ENCODE results near the gene ZCCHC17. TPM values are rescaled to one million over a fixed set of nuclear protein-coding genes. Genes with fewer than 3 reads are reported as not detected.
A peak's percentile ranks its signal among the peaks of the same experiment; 100 is the strongest.

The ZCCHC17 gene
- total RNA-seq, 5 donors from 2014 or later (not counting 1 experiment from before 2014, with no cell fraction given) = 13.5 to 21.5 (median 19.8) TPM

DNA sequence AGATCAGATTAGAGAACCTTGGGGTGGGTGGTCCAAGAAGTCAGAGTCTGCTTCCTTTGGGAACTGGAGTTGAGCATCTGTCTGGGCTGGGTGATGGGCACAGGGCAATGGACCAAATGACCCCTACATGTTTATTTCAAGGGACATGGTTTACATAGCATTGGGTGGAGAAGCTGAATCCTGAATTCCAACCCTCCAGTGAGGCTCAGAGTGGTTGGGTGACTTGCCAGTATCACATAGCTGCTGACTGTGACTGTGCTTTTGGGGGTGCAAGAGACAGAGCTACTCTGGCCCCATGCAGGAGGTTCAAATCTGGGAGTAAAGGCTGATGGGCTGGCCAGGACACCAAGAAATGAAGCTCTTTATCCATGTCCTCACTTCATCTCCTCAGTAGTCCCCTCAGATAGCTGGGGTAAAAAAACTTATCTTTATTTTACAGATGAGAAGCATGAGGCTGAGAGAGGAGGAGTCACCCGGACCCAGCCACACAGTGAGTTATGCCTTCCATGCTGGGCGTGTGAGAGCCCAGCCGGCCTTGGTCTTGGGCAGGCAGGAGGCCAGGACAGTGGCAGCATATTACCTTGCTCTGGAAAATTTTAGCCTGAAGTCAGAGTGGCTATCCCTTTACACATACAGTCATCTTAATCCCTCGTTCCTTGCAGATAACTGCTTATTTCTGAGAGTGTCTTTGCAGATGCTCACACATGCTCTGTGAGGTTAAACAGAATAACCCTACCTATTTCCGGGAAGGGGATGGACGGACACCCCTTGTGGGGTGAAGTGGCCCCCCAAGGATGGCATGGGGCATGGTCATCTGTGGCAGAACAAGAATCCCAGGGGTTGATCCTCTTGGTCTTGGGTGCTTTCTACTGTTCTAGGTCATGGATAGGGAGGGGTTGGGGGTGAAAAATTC is 113.4 kb downstream of the ZCCHC17 start:
- Histone ChIP-seq H3K27me3 (replicated peaks in 1 of 2; ENCODE audit: control insufficient read depth in 2 of 2, extremely low read depth in 1 of 2, insufficient read depth in 2 of 2, low read length in 1 of 2) (peaks cover 6 to 69% of the 10 kb centered on the region in 2 experiments), H3K9me3 (no peaks in the 10 kb centered on the region), H3K27ac (ENCODE audit: low read length) (no peak overlapping the region), H3K4me3 (ENCODE audit: control insufficient read depth in 1 of 2, extremely low read depth in 1 of 2, low read length in 1 of 2) (no peak overlapping the region), H3K4me1 (ENCODE audit: control insufficient read depth in 1 of 2, extremely low read depth in 1 of 2, insufficient read depth in 2 of 2, low read length in 2 of 2) (peaks cover 0 to 15% of the 10 kb centered on the region in 2 experiments), H3K36me3 (ENCODE audit: control insufficient read depth in 2 of 2, extremely low read depth in 1 of 2, insufficient read depth in 1 of 2, low read length in 1 of 2) (no peaks in the 10 kb centered on the region)
- no peak for ATAC-seq (replicated peaks in 1 of 4)
- CTCF ChIA-PET = no interaction called here
- POLR2A ChIA-PET = no interaction called here
- Mint-ChIP-seq H3K4me3 (no peak overlapping the region), H3K36me3 (no peaks in the 10 kb centered on the region), H3K27ac (no peak overlapping the region), H3K27me3 (peaks cover 58 to 62% of the 10 kb centered on the region in 2 donors), H3K9me3 (no peaks in the 10 kb centered on the region), H3K4me1 (peaks cover 10 to 12% (median 11%) of the 10 kb centered on the region in 3 donors)
- 65% methylated on average over 5 of the region's 6 CpGs for WGBS (ENCODE audit: insufficient coverage)
- no peak for DNase-seq

GRCh38 chr1:31410871-31411270 is 114.0 kb downstream of the ZCCHC17 start:
- Histone ChIP-seq H3K4me1 (ENCODE audit: control insufficient read depth in 1 of 2, extremely low read depth in 1 of 2, insufficient read depth in 2 of 2, low read length in 2 of 2) (peaks cover 0 to 15% of the 10 kb centered on the region in 2 experiments), H3K36me3 (ENCODE audit: control insufficient read depth in 2 of 2, extremely low read depth in 1 of 2, insufficient read depth in 1 of 2, low read length in 1 of 2) (no peaks in the 10 kb centered on the region), H3K27me3 (replicated peaks in 1 of 2; ENCODE audit: control insufficient read depth in 2 of 2, extremely low read depth in 1 of 2, insufficient read depth in 2 of 2, low read length in 1 of 2) (peaks cover 6 to 75% of the 10 kb centered on the region in 2 experiments), H3K27ac (ENCODE audit: low read length) (no peak overlapping the region), H3K9me3 (no peaks in the 10 kb centered on the region), H3K4me3 (ENCODE audit: control insufficient read depth in 1 of 2, extremely low read depth in 1 of 2, low read length in 1 of 2) (no peak overlapping the region)
- CTCF ChIA-PET = no interaction called here
- H3K4me1 Mint-ChIP-seq = peaks cover 10 to 12% (median 11%) of the 10 kb centered on the region in 3 donors
- H3K27me3 Mint-ChIP-seq = peaks cover 64 to 68% of the 10 kb centered on the region in 2 donors
- peak overlapping the region in 2 of 3 donors; percentile 42 to 94 for H3K4me3 Mint-ChIP-seq
- no peaks in the 10 kb centered on the region for H3K9me3 Mint-ChIP-seq
- H3K36me3 Mint-ChIP-seq = no peaks in the 10 kb centered on the region
- whole genome bisulfite sequencing (ENCODE audit: insufficient coverage) = 63% methylated on average over 3 of the region's 4 CpGs
- ATAC-seq (replicated peaks in 1 of 4) (no peak), DNase-seq (no peak)
- POLR2A ChIA-PET = no interaction called here
- H3K27ac Mint-ChIP-seq = peak overlapping the region in 1 of 2 donors; percentile 33

- Mint-ChIP-seq H3K36me3 (no peaks in the 10 kb centered on the region), H3K4me3 (peak overlapping the region; percentile 57 to 94 (median 68)), H3K27ac (peak overlapping the region in 1 of 2 donors; percentile 44), H3K27me3 (peaks cover 71 to 75% of the 10 kb centered on the region in 2 donors), H3K4me1 (peaks cover 10 to 12% (median 11%) of the 10 kb centered on the region in 3 donors), H3K9me3 (no peaks in the 10 kb centered on the region)
- DNase-seq = no peak
- ATAC-seq (replicated peaks in 1 of 4) = no peak
- peaks cover 0 to 15% of the 10 kb centered on the region in 2 experiments for H3K4me1 ChIP-seq (ENCODE audit: control insufficient read depth in 1 of 2, extremely low read depth in 1 of 2, insufficient read depth in 2 of 2, low read length in 2 of 2)
- POLR2A ChIA-PET = no interaction called here
- CTCF ChIA-PET = interaction anchor here in 1 of 2 donors (0.5 kb wide), 1 partner anchor 510 kb away, joined by 3 read pairs; no protein-coding TSS in a partner anchor
- H3K4me3 ChIP-seq (ENCODE audit: control insufficient read depth in 1 of 2, extremely low read depth in 1 of 2, low read length in 1 of 2) = no peak overlapping the region
- H3K27me3 ChIP-seq (replicated peaks in 1 of 2; ENCODE audit: control insufficient read depth in 2 of 2, extremely low read depth in 1 of 2, insufficient read depth in 2 of 2, low read length in 1 of 2) = peaks cover 6 to 77% of the 10 kb centered on the region in 2 experiments
- no peak overlapping the region for H3K27ac ChIP-seq (ENCODE audit: low read length)
- no CpG with 5 or more reads among the region's 2 CpGs for WGBS (ENCODE audit: insufficient coverage)
- no peaks in the 10 kb centered on the region for H3K9me3 ChIP-seq
- no peaks in the 10 kb centered on the region for H3K36me3 ChIP-seq (ENCODE audit: control insufficient read depth in 2 of 2, extremely low read depth in 1 of 2, insufficient read depth in 1 of 2, low read length in 1 of 2)
Observed at GRCh38 chr1:31412205-31412604, 115.4 kb downstream of the ZCCHC17 start.

DNA sequence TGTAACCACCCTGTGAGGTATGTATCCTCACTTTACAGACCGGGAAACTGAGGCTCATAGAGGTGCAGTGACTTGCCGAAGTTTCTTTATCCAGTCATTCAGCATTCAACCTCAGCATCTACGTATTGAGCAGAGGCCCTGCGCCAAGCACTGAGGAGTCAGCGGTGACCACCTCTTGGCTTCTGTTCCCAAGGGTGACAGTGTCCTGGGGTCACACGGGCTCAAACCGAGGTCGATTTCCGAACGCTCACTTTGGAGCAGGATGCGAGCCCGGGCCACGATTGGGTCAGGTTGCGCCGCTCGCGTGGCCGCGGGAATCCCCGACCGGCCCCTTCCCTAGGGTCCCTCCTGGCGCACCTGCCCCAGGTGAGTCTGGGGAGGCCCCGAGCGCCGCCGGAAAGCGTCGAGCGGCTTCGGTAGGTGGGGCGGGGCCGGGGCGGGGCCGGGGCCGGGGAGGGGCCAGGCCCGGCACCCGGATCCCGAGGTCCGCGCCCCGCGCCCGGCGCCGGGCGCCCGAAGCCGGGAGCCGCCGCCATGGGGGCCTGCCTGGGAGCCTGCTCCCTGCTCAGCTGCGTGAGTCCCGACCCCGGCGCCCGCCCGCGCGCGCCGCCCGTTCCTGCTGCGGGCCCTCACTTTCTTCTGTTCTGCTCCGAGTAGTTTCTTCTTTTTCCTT is 116.0 kb downstream of the ZCCHC17 start, which contains the start of gene SERINC2:
SERINC2 (plus strand) TSS at position 482 of the 673 bp plus-strand sequence; CDS start at position 535, 53 bp downstream.
- peaks cover 6 to 77% of the 10 kb centered on the region in 2 experiments for H3K27me3 ChIP-seq (replicated peaks in 1 of 2; ENCODE audit: control insufficient read depth in 2 of 2, extremely low read depth in 1 of 2, insufficient read depth in 2 of 2, low read length in 1 of 2)
- H3K4me3 ChIP-seq (ENCODE audit: control insufficient read depth in 1 of 2, extremely low read depth in 1 of 2, low read length in 1 of 2) = peak within 1 kb of the TSS; percentile 21 to 66
- no peak within 1 kb of the TSS for H3K27ac ChIP-seq (ENCODE audit: low read length)
- WGBS (ENCODE audit: insufficient coverage) = 3% methylated on average over 57 of the region's 63 CpGs
- CTCF ChIA-PET = no interaction called here
- ATAC-seq (replicated peaks in 1 of 4) (peak; percentile 70 to 89 (median 80)), DNase-seq (peak in 13 of 35 experiments; percentile 5 to 38 (median 15))
- POLR2A ChIA-PET = no interaction called here
- Mint-ChIP-seq H3K4me3 (peak within 1 kb of the TSS; percentile 71 to 94 (median 89)), H3K36me3 (no peaks in the 10 kb centered on the region), H3K4me1 (peaks cover 10 to 12% (median 11%) of the 10 kb centered on the region in 3 donors), H3K9me3 (no peaks in the 10 kb centered on the region), H3K27ac (peak within 1 kb of the TSS in 1 of 2 donors; percentile 44), H3K27me3 (peaks cover 73 to 80% of the 10 kb centered on the region in 2 donors)
- no peaks in the 10 kb centered on the region for H3K36me3 ChIP-seq (ENCODE audit: control insufficient read depth in 2 of 2, extremely low read depth in 1 of 2, insufficient read depth in 1 of 2, low read length in 1 of 2)
- H3K9me3 ChIP-seq = no peaks in the 10 kb centered on the region
- H3K4me1 ChIP-seq (ENCODE audit: control insufficient read depth in 1 of 2, extremely low read depth in 1 of 2, insufficient read depth in 2 of 2, low read length in 2 of 2) = peaks cover 0 to 15% of the 10 kb centered on the region in 2 experiments

DNA sequence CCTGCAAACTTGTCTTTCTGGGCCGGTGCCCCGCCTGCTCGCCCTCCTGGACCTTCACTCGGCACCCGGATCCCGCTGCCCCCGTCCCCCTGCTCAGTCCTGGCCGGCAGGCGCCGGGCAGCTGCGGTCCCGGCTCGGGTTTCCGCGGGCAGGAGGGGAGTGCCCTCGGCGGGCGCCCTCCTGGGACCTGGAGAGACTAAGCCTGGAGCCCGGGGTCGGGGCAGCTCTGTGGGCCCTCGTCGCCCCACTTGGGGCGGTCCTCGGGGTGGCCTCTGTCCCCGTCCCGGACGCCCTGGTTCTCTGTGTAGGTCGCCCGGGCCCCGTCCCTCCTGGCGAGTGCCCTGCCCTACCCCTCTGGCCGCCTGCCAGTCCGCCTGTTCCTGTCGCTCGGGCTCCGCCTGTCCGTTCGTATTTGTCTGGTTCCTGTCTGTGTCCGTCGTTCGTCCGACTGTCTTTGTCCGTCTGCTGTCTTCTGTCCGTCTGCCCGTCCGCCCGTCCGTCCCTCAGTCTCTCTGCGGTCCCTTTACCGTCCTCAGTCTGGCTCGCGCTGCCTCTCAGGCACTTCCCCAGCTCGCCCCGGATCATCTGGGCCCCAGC is 116.7 kb downstream of the ZCCHC17 start:
- Histone ChIP-seq H3K27me3 (replicated peaks in 1 of 2; ENCODE audit: control insufficient read depth in 2 of 2, extremely low read depth in 1 of 2, insufficient read depth in 2 of 2, low read length in 1 of 2) (peaks cover 6 to 78% of the 10 kb centered on the region in 2 experiments), H3K36me3 (ENCODE audit: control insufficient read depth in 2 of 2, extremely low read depth in 1 of 2, insufficient read depth in 1 of 2, low read length in 1 of 2) (no peaks in the 10 kb centered on the region), H3K4me3 (ENCODE audit: control insufficient read depth in 1 of 2, extremely low read depth in 1 of 2, low read length in 1 of 2) (peak overlapping the region; percentile 21 to 66), H3K27ac (ENCODE audit: low read length) (no peak overlapping the region), H3K9me3 (no peaks in the 10 kb centered on the region), H3K4me1 (ENCODE audit: control insufficient read depth in 1 of 2, extremely low read depth in 1 of 2, insufficient read depth in 2 of 2, low read length in 2 of 2) (peaks cover 0 to 15% of the 10 kb centered on the region in 2 experiments)
- WGBS (ENCODE audit: insufficient coverage) = 2% methylated on average over 54 of the region's 54 CpGs
- Mint-ChIP-seq H3K36me3 (no peaks in the 10 kb centered on the region), H3K4me1 (peaks cover 10 to 12% (median 11%) of the 10 kb centered on the region in 3 donors), H3K27ac (no peak overlapping the region), H3K9me3 (no peaks in the 10 kb centered on the region), H3K27me3 (peaks cover 70 to 79% of the 10 kb centered on the region in 2 donors), H3K4me3 (peak overlapping the region; percentile 71 to 94 (median 89))
- peak in 13 of 35 experiments; percentile 1 to 29 (median 15) for DNase-seq
- ATAC-seq (replicated peaks in 1 of 4) = peak; percentile 46 to 61 (median 50)
- ChIA-PET CTCF (no interaction called here), POLR2A (no interaction called here)

All from T-cell (primary cell).